Measurements from ENCODE around the gene ARHGAP21.

The ARHGAP21 gene

GRCh38 chr10:24650669-24651391, 72.9 kb downstream of the ARHGAP21 start:
- DNase-seq (ENCODE audit: low spot score) = no peak
- in situ Hi-C loops (cut with MboI; ENCODE audit: low sequenced_read_pairs, unreplicated experiment) = no loop called here
- no peak for TF ChIP-seq CTCF (IDR thresholded peaks at IDR 0.05; ENCODE audit: borderline replicate concordance, control extremely low read depth, extremely low read depth, insufficient read depth, missing control alignments)

DNA sequence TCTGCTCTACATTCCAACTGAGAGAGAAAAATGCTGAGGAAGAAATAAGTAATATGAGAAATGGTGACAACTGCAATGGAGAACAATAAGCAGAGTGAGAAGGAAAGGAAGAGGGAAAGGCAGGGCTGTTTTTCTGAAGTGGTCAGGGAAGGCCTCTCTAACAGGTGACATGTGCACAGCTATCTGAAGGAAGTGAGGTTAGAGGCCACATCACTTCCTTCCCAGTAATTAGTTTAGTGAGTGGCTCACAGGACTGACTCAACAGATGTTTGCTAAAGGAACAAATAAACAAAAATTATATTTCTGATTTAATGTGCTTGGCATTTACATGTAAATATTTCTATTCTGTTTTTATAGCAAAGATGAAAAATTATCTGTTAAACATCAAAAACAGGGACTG, 77.9 kb downstream of the ARHGAP21 start:
- DNase-seq (ENCODE audit: low spot score) = no peak
- no peak for TF ChIP-seq CTCF (IDR thresholded peaks at IDR 0.05; ENCODE audit: borderline replicate concordance, control extremely low read depth, extremely low read depth, insufficient read depth, missing control alignments)

DNA sequence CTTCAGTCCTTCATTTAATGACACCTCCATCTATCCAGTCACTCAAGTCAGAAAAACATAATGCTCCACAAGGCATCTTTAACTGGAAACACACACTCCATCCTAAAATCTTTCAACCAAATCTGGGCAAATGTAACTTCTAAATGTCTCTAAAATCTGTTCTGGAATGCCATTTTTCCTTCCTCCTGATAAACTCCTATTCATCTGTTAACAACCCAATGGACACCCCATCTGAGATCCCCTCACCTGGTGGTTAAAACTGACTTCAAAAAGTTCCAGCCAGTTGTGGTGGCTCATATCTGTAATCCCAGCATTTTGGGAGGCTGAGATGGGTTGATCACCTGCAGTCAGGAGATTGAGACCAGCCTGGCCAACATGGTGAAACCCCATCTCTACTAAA, 78.7 kb downstream of the ARHGAP21 start:
- in situ Hi-C loops (cut with MboI; ENCODE audit: low sequenced_read_pairs, unreplicated experiment) = loop anchor here (10.0 kb wide), 1 partner anchor 430 kb away; no protein-coding TSS in a partner anchor
- no peak for DNase-seq (ENCODE audit: low spot score)
- no peak for TF ChIP-seq CTCF (IDR thresholded peaks at IDR 0.05; ENCODE audit: borderline replicate concordance, control extremely low read depth, extremely low read depth, insufficient read depth, missing control alignments)

More for the DNA sequence above, 77.9 kb downstream of the ARHGAP21 start:
- in situ Hi-C loops (cut with MboI; ENCODE audit: low sequenced_read_pairs, unreplicated experiment) = loop anchor here (10.0 kb wide), 1 partner anchor 429 kb away; no protein-coding TSS in a partner anchor

GRCh38 chr10:24643679-24644209, 79.9 kb downstream of the ARHGAP21 start:
- no peak for DNase-seq (ENCODE audit: low spot score)
- TF ChIP-seq CTCF (IDR thresholded peaks at IDR 0.05; ENCODE audit: borderline replicate concordance, control extremely low read depth, extremely low read depth, insufficient read depth, missing control alignments) = no peak
- in situ Hi-C loops (cut with MboI; ENCODE audit: low sequenced_read_pairs, unreplicated experiment) = loop anchor here (10.0 kb wide), 1 partner anchor 431 kb away; no protein-coding TSS in a partner anchor

DNA sequence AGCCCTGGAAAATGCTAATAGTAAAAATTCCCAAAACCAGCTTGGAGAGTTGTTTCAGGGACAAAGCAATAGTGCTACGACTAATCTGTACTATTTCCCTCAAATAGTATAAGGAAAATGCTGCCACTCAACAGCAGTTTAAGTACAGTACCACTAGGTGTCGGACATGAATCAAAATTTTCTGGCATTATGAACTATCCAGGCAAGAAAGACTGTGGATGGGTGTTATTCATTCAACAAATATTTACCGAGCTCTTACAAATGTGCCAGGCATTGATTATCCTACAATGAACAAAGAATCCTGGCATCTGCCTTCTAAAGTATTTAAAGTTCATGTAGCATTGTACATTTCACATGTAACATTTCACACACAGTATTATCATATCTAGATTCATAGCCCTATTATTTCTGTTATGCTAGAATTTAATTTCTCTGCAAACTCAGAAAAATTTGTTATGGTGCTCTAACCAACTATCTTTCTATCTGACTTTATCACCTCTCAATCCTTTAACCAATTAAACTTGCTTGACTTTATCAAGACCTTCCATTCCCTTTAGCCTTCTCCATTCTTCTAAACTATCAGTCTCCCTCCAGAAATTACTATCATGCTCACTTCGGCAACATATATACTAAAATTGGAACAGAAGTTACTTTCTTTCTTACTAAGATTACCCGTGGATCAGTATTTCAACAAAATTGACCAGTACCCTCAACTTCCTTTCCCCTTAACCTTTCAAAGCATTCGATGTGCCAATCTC, 80.6 kb downstream of the ARHGAP21 start:
- in situ Hi-C loops (cut with MboI; ENCODE audit: low sequenced_read_pairs, unreplicated experiment) = loop anchor here (10.0 kb wide), 1 partner anchor 432 kb away; no protein-coding TSS in a partner anchor
- TF ChIP-seq CTCF (IDR thresholded peaks at IDR 0.05; ENCODE audit: borderline replicate concordance, control extremely low read depth, extremely low read depth, insufficient read depth, missing control alignments) = peak; percentile 66

GRCh38 chr10:24639124-24639523, 84.6 kb downstream of the ARHGAP21 start:
- no peak for DNase-seq (ENCODE audit: low spot score)
- in situ Hi-C loops (cut with MboI; ENCODE audit: low sequenced_read_pairs, unreplicated experiment) = no loop called here
- no peak for TF ChIP-seq CTCF (IDR thresholded peaks at IDR 0.05; ENCODE audit: borderline replicate concordance, control extremely low read depth, extremely low read depth, insufficient read depth, missing control alignments)

More for the DNA sequence above, 80.6 kb downstream of the ARHGAP21 start:
- peak; percentile 58 for DNase-seq (ENCODE audit: low spot score)
